ENCODE data around the gene MACROD1. TPM values are rescaled to one million over a fixed set of nuclear protein-coding genes. Genes with fewer than 3 reads are reported as not detected.

MACROD1 gene
- total RNA-seq, 4 donors from 2014 or later, result 10.4 to 31.5 (median 19.5) TPM

DNA sequence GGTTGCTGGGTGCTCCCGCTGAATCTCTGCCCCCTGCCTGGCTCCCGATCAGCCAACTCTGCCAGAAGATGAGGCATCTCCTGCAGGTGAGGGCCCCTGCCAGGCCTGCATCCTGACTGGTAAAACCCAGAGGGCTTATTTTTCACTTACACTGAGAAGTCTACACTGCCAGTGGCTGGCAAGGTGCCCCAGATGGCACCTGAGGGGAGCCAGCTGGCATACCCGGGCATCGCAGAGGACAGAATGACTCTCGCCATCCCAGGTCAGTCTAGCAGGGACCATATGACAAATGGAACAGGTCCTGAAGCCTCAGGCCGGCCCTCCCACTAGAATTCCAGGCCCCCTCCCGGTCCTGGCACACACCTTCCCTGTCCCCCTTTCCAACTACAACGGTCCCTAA is 30.9 kb downstream of the MACROD1 start:
- Histone ChIP-seq H3K36me3 (peaks cover 0 to 6% (median 0%) of the 10 kb centered on the region in 3 donors), H3K9me3 (no peaks in the 10 kb centered on the region), H3K27ac (no peak overlapping the region), H3K27me3 (no peaks in the 10 kb centered on the region), H3K4me3 (no peak overlapping the region), H3K4me1 (no peaks in the 10 kb centered on the region)
- no peak for DNase-seq
- WGBS, 2 donors, result 45 to 77% methylated on average over 4 to 6 of the region's 8 CpGs
- intact Hi-C loops (cut with DNase I), result no loop called here
- no peak for TF ChIP-seq POLR2A (IDR thresholded peaks at IDR 0.05)
- TF ChIP-seq, protein P1, sequence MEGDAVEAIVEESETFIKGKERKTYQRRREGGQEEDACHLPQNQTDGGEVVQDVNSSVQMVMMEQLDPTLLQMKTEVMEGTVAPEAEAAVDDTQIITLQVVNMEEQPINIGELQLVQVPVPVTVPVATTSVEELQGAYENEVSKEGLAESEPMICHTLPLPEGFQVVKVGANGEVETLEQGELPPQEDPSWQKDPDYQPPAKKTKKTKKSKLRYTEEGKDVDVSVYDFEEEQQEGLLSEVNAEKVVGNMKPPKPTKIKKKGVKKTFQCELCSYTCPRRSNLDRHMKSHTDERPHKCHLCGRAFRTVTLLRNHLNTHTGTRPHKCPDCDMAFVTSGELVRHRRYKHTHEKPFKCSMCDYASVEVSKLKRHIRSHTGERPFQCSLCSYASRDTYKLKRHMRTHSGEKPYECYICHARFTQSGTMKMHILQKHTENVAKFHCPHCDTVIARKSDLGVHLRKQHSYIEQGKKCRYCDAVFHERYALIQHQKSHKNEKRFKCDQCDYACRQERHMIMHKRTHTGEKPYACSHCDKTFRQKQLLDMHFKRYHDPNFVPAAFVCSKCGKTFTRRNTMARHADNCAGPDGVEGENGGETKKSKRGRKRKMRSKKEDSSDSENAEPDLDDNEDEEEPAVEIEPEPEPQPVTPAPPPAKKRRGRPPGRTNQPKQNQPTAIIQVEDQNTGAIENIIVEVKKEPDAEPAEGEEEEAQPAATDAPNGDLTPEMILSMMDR (IDR thresholded peaks at IDR 0.05), result no peak

DNA sequence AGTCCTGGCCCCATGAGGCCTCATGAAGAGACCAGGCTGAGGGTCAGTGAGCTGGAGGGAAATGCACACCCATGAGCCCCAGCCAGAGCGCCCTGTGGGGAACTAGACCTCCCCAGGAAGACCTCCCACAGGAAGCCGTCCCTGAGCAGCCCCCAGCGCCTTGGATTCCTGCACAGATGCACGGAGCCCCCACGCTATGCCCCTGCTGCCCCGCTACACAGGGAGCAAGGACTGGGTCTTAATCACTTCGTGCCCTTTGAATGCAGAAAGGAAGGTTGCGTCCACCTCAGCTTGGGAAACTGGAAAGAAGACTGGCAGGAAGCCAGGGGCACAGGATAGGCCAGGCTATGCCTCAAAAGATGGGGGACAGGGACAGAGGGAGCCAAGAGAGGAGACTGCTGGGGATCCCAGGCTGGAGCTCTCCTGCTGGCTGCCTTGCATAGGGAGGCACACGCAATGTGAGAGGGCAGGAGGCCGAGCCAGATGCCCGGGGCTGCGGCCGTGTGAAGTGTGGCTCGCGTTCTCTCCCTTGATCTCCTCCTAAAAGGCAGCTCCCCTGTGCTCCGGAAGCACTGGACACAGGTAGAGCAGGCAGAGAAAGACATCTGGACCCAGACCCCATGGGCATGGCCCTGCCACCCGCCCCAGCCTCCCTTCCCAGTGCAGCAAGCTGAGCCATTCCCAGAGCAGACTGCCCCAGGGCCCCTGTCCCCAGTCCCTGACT is 32.8 kb downstream of the MACROD1 start:
- Histone ChIP-seq H3K4me1 (no peaks in the 10 kb centered on the region), H3K27ac (no peak overlapping the region), H3K36me3 (peaks cover 0 to 6% (median 0%) of the 10 kb centered on the region in 3 donors), H3K9me3 (no peaks in the 10 kb centered on the region), H3K27me3 (no peaks in the 10 kb centered on the region), H3K4me3 (no peak overlapping the region)
- 96 to 98% methylated on average over 7 to 8 of the region's 17 CpGs for WGBS, 2 donors
- TF ChIP-seq POLR2A (IDR thresholded peaks at IDR 0.05), result no peak
- TF ChIP-seq, protein P1 (IDR thresholded peaks at IDR 0.05), result no peak
- no peak for DNase-seq
- intact Hi-C loops (cut with DNase I), result no loop called here

DNA sequence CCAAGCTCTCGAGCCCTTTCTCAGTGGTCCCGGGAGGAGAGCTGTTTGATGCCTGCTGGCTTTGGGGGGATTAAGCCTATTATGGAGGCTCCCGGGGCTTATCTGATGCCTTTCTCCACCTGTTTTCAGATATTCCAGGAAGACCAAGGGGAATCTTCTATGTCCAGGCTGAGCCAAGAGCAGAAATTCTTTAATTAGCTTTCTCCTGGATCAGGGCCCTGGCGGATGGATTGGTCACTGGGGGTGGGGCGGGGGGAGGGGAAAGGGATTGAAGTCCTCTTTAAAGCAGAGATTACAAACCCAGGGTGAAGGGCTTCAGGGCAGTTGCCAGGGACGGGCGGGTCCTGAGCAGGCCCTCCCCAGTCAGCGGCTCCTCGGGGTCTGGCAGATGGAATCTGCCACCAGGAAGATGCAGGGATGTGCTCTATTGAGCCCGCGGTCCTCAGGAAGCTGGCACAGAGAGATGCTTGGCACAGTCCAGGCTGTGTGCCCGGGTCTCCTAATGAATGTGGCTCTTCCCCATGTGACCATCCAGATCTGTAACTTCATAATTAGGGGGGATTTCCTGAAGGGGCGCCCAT is 33.6 kb downstream of the MACROD1 start:
- no peak overlapping the region for H3K4me3 ChIP-seq
- no peaks in the 10 kb centered on the region for H3K27me3 ChIP-seq
- H3K27ac ChIP-seq, result no peak overlapping the region
- intact Hi-C loops (cut with DNase I), result no loop called here
- peaks cover 0 to 6% (median 0%) of the 10 kb centered on the region in 3 donors for H3K36me3 ChIP-seq
- H3K9me3 ChIP-seq, result no peaks in the 10 kb centered on the region
- WGBS, 2 donors, result 55 to 87% methylated on average over 4 to 8 of the region's 13 CpGs
- no peak for DNase-seq
- TF ChIP-seq POLR2A (IDR thresholded peaks at IDR 0.05), result no peak
- TF ChIP-seq, protein P1 (IDR thresholded peaks at IDR 0.05), result no peak
- no peaks in the 10 kb centered on the region for H3K4me1 ChIP-seq

DNA sequence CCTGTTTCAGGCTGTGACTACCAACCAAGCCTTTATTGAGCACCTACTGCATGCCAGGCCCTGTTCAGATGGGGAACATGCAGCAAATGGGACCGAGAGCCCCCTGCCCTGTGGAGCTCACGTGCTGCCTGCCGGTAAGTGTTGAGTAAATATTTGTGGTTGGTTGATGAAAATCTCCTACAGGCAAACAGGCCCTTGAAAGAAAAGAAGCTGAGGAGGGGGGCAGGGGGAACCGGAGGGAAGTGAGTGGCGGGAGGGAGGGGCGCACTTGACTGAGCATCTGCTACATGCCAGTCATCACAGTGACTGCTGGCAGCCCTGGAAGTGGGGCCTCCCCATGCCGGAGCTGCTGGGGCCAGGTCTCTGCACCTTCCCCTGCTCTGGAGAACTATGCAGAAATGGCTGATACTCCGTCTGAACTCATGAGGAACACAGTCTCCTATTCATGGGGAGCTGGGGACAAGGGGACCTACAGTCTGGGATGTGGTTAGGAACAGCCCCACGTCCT is 34.2 kb downstream of the MACROD1 start:
- H3K4me3 ChIP-seq, result no peak overlapping the region
- no peak overlapping the region for H3K27ac ChIP-seq
- H3K4me1 ChIP-seq, result no peaks in the 10 kb centered on the region
- peaks cover 0 to 4% (median 0%) of the 10 kb centered on the region in 3 donors for H3K36me3 ChIP-seq
- intact Hi-C loops (cut with DNase I), result no loop called here
- H3K9me3 ChIP-seq, result no peaks in the 10 kb centered on the region
- 52 to 59% methylated on average over 5 to 9 of the region's 9 CpGs for WGBS, 2 donors
- H3K27me3 ChIP-seq, result no peaks in the 10 kb centered on the region
- TF ChIP-seq, protein P1 (IDR thresholded peaks at IDR 0.05), result no peak
- TF ChIP-seq POLR2A (IDR thresholded peaks at IDR 0.05), result no peak
- no peak for DNase-seq

DNA sequence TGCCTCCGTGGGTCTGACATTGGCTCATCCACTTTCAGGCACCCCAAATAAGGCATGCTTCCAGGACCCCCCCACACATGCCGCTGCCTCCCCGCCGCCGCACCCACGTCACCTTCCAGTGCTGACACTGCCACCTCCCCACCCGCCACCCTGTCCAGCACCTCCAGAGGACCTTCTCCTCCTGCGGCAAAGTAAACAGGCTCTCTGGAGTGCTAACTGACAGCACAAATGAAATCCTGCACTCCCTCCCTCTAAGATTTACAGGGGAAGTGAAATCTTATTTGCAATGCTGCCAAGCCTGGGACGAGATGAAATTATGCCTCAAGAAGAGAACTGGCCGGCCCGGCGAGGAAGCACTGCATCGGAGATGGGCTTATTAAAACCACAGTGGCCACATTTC is 35.3 kb downstream of the MACROD1 start:
- H3K4me1 ChIP-seq, result no peaks in the 10 kb centered on the region
- no peaks in the 10 kb centered on the region for H3K27me3 ChIP-seq
- H3K36me3 ChIP-seq, result no peaks in the 10 kb centered on the region
- no peak overlapping the region for H3K4me3 ChIP-seq
- DNase-seq, result no peak
- no peak for TF ChIP-seq POLR2A (IDR thresholded peaks at IDR 0.05)
- TF ChIP-seq, protein P1 (IDR thresholded peaks at IDR 0.05), result no peak
- H3K9me3 ChIP-seq, result no peaks in the 10 kb centered on the region
- no peak overlapping the region for H3K27ac ChIP-seq
- intact Hi-C loops (cut with DNase I), result no loop called here
- 56 to 81% methylated on average over 8 of the region's 13 CpGs for whole genome bisulfite sequencing, 2 donors
